Sigmoid colon (tissue), 3 donors: ENCODE data around the gene C2CD4B.

Source experiments
- POLR2A ChIP-seq, 2 donors: fragments of 450-650 bp; IDR thresholded peaks; one replicate each; pipeline ENCODE4 v1.6.1; 2016; ENCODE audit warnings: antibody characterized with exemption in 2 of 2, mild to moderate bottlenecking in 2 of 2, moderate library complexity in 2 of 2
- TF ChIP-seq, protein P1 (sequence below), 4 experiments: fragments of 450-650 bp in 3 of 4; fragments of 200-600 bp in 1 of 4; IDR thresholded peaks; one replicate each; pipeline ENCODE4 v1.5.1; 2016 to 2019; ENCODE audit warnings: antibody characterized with exemption in 4 of 4, mild to moderate bottlenecking in 3 of 4, moderate library complexity in 2 of 4

- TF ChIP-seq POLR2A (IDR thresholded peaks at IDR 0.05): no peak
- TF ChIP-seq, protein P1, sequence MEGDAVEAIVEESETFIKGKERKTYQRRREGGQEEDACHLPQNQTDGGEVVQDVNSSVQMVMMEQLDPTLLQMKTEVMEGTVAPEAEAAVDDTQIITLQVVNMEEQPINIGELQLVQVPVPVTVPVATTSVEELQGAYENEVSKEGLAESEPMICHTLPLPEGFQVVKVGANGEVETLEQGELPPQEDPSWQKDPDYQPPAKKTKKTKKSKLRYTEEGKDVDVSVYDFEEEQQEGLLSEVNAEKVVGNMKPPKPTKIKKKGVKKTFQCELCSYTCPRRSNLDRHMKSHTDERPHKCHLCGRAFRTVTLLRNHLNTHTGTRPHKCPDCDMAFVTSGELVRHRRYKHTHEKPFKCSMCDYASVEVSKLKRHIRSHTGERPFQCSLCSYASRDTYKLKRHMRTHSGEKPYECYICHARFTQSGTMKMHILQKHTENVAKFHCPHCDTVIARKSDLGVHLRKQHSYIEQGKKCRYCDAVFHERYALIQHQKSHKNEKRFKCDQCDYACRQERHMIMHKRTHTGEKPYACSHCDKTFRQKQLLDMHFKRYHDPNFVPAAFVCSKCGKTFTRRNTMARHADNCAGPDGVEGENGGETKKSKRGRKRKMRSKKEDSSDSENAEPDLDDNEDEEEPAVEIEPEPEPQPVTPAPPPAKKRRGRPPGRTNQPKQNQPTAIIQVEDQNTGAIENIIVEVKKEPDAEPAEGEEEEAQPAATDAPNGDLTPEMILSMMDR (IDR thresholded peaks at IDR 0.05): no peak
Observed at GRCh38 chr15:62138124-62138523, 27.0 kb downstream of the C2CD4B start.
